Dermis blood vessel endothelial cell (primary cell): ENCODE data around the gene PLLP. TPM values are rescaled to one million over a fixed set of nuclear protein-coding genes. Genes with fewer than 3 reads are reported as not detected.
"Not testable (repeated sequence)": the region's sequence is repeated elsewhere in the genome, so short reads cannot be mapped to it uniquely, and the experiment has no call there.

ENCODE experiments used
- DNase-seq: peaks from one replicate; pipeline ENCODE4 v3.0.0; 2010
- total RNA-seq: library from RNA; depleted of rRNA; stranded (reverse); fragments of >200 nt; gene quantifications from 2 replicates; pipeline ENCODE4 v1.2.3, GENCODE V29; 2014

PLLP gene
- total RNA-seq, 1 donor from 2014 or later = 13.8 TPM

DNA sequence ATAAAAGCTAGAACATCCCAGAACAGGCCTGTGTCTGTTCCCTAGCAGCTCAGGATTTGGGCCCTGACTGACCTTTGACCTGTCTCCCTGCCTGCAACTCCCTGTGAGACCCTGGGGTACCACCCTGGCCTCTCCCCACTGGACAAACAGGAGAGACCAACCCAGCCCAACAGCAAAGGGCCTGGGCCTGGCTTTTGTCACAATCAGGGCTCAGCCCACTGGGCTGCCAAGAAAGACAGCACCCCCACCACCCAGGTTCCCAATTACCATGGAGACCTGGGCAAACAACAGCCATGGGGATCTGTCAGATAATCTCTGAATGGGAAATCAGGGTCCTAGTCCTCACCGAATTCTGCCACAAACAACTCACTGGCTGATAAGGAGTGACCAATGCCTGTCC is 11.1 kb downstream of the PLLP start:
- DNase-seq = no peak

DNA sequence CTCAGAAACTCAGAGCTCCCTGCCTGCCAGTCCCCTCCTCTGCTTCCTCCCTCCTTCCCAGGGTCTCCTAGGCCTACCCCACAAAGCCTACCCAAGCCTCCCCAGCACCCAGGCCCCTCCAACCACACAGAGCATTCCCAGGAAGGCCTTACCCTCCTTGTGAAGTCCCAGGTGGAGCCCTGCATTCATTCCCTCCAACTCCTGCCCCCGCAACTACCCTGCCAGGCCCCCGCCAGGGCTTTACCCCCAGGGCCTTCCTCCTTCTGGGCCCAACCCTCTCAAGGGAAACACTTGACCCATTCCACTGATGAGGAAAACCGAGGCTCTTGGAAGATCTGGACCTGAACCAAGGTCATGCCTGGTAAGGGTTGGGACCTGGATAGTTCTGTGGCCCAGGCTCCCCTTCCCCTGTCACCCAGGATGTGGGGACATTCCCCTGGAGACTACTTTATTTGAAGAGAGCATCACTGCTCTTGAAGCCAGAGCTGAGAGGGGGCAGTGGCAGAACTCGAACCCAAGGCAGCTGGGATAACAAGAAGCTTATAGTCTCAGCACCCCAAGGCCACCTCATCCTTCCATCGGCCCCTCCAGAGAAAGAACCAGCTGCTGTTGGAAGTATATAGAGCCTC is 12.5 kb downstream of the PLLP start:
- DNase-seq = no peak

DNA sequence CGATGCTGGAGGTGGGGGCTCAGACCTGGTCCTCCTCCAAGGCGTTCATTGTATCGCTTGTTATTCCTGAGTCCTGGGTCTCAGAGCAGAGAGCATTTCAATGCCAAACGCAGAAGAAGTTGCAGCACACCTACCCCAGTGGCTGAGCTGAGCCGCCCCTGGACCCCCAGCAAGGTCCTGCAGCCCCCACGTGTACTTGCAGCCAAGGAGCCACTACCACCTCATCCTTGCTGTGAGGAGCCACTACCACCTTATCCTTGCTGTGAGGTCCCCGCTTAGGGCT is 13.5 kb downstream of the PLLP start:
- DNase-seq = no peak

DNA sequence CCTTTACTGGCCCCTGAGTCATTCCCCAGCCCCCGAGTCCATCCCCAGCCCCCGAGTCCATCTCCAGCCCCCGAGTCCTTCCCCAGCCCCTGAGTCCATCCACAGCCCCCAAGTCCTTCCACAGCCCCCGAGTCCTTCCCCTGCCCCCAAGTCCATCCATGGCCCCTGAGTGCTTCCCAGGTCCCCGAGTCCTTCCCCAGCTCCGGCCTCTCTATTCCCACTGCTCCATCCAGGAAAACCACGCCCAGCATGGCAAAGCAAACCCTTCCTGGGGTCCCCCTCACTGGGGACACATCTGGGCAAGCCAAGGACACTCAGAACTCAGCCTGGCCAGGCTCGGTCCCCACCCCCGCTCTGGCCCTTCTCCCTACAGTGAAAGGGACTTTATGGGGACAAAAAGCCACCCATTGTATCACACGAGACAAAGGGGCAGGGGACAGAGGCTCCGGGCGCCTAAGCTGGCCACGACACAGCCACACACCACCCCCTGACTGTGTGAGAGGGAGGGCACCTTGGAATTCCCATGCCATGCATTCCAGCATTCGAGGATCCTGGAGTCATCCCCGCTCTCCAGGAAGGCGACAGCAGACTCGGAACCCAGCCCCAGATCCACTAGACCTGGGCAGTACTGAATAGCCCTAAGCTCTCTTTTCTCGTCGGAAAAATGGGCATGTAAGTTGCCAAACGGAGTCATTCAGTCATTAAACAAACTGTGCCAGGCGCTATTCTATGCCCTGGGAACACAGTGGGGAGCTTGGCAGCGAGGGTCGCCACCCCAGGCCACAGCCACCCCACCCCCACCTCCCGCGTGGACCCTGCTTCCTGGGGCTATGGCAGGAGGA is 14.0 kb downstream of the PLLP start:
- no peak for DNase-seq

DNA sequence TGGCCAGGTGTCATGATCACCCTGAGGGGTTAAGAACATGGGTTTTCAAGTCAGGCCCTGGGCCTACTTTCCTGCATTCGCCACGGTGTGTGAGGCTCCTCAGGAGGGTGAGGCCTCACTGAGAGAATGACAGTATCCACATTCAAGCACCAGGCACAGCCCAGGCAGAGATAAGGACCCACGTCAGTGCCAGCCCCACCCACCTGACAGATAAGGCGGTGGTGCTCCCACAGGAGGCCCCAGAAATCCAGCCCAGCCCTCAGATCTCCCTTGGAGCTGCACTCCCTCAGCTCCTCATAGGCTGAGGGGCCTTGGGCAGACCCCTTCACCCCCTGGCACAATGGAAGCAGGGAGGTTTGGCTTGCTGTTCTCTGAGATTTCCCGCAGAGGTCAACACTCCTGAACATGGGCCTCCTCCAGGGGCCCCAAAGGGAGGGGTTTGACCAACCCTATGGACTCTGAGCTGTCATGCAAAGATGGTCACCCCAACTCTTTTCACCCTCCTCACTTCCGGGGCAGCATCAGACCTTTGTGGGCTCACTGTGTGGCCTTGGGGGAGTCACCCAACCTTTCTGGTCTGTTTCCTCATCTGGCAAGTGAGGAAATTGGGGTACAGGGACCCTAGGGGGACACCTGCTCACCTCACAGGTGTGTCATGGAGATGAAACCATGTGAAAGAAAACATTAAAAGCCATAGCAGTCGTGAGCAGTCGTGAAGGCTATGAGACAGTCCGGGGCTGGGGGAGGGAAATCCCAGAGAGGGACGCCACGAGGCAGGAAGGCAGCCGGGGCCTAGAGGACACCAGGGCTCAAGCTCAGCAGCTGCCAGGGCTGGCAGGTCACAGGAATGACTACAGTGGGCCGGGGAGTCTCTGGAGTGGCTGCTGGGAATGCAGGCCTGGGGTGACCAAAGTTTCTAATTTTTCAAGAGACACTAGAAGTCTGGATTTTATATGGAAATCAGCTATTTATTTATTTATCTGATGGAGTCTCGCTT is 15.4 kb downstream of the PLLP start:
- DNase-seq = no peak

DNA sequence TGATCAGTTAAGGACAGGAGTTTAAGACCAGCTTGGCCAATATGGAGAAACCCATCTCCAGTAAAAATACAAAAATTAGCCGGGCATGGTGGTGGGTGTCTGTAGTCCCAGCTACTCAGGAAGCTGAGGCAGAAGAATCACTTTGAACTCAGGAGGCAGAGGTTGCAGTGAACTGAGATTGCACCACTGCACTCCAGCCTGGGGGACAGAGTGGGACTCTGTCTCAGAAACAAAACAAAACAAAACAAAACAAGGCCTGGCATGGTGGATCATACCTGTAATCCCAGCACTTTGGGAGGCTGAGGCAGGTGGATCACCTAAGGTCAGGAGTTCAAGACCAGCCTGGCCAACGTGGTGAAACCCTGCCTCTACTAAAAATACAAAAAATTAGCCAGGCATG is 17.1 kb downstream of the PLLP start:
- DNase-seq = not testable (repeated sequence)

DNA sequence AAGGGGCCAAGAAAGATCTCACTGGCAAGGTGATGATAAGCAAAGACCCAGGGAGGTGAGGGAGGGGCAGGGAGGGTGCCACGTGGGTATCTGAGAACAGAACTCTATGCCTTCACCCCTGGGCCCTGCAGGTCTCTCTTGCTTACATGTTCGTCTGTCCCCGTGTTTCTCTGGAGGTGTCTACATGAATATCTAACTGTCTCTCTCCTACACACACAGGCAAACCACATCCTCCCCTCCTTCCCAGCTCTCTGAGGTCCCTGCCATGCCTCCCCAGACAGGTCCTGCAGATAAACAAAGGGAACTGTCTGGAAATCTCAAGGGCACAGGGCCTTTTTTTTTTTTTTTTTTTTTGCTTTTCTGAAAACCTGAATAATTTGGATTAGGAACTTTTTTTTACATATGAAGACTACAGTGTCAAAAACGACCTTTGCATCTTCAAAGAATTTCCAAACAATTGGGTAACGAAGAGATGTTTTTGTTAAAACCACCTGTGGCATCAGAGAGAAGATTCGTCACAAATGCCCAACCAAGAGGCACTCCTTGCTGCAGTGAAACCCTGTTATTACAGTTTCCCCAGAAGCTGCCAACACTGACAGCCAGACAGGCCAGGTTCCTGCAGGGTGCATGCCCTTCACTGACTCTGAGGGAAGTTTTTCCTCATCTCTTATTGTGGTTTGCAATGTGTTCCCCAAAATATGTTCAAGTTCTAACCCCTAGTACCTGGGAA is 17.8 kb downstream of the PLLP start:
- no peak for DNase-seq

DNA sequence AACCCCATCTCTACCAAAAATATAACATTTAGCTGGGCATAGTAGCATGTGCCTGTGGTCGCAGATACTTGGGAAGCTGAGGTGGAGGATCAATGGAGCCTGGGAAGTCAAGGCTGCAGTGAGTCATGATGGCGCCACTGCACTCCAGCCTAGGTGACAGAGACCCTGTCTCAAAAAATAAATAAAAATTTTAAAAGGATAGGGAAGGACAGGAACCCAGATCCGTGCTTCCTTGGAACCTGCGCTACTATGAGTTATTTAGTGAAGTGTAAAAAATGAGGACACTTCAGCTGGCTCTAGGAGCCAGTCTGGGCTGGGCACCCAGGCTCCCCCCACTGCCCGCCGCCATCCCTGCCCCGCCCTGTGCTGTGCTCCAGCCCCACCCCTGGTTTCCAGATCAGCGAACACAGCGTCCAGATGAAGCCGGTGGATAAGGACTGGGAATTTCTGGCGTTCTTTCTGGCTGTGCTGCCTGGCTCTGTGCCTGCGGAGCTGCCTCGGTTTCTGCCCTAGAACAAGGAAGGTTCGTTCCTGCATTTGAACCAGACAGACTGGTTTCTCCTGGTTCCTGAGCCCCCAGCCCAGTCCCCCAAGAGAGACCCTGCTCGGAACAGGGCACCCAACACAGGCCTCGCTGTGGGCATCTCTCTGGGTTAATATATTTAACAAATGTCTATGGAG is 18.5 kb downstream of the PLLP start:
- DNase-seq = peak; percentile 83

DNA sequence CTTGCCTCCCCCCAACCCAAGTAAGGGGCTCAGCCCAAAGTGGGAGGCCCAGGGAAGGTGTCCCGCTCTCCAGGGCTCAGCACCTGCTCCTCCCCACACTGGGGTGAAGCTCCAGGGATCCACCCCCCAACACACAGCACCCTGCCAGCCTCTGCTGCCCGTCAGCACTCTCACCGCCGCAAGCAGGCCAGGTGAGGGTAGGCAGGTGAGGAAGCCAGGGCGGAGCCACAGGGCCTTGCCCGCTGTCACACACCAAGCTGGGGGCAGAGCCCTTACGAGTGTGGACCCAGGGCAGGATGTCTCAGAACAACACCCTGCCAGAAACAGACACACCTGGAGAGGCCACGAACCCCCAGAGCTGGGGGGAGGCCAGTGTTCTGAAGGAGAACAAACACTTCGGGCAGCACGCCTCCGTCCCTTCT is 19.5 kb downstream of the PLLP start:
- no peak for DNase-seq

DNA sequence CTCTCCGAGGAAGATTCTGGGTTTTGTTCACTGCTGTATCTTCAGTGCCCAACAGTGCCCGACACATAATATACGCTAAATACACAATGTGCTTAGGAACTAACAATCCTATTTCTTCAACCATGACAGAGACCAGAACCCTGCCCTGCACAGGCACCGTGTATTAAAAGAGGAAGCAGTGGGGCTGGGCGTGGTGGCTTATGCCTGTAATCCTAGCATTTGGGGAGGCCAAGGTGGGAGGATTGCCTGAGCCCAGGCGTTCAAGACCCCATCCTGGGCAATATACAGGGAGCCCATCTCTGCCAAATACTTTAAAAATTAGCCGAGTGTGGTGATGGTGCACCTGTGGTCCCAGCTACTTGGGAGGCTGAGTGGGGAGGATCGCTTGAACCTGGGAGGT is 20.1 kb downstream of the PLLP start:
- no peak for DNase-seq

DNA sequence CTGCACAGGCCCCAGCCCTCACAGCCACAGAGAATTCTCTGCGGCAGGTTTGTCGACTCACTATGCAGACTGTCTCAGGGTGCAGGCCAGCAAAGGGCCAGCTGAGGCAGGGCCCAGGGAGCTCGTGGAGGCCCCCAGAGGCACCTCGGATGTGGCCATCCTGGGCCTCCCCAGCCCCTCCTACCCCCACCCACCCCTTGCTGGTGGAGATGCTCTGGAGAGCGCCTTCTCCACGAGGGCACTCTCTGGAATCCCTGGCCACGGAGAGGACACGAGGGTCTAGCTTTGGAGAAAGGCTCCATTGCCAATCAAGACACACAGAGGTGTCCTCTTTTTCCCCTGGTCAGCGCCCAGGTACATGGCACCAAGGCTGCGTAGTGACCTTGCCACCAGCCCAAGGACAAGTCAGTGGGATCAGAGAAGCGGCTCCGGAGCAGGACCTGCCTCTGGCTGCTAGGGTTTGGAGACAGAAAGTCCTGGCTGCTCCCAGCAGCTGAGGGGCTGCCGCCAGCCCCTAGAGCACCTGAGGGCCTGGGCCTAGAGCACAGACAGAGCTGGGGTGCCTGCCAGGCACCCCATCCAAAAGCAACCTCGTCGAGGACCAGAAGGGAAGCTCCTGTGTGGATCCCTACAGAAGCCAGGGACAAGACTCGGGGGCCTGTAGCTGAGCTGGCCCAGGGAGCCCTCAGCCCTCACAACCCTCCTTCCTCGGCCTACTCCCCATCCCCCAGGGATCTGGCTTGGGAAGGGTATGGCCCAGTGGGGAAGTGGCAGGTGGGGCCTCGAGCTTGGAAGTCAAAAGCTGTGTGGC is 20.7 kb downstream of the PLLP start:
- DNase-seq = no peak

DNA sequence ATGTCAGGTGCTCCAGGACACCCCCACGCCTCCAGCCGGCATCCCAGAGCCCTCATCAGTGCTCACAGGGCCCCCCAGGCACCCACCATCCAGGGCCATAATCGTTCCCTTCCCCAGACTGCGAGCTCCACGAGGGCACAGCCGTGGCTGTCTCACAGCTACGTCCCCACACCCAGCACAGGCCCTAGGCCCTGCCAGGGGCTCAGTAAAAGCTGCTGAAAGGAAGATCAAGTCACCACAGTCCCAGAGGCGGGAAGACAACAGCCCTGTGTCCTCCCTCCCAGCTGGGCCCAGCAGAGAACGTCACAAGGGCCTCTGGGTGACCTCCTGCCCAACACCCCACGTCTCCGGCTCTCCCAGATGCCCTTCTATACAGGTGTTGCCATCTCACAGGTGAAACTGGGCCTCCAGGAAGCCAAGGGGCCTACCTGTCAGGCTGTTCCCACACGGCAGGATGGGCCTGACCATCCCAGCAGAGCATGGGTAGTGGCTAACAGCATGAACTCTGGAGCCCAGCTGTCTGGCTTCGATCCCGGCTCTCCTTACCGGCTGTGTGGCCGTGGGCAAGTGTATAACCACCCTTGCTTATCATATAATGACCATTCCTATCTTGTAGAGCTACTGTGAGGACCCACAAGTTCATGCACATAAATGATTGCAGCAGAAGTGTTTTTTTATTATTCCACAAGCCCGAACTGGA is 21.5 kb downstream of the PLLP start:
- DNase-seq = no peak

DNA sequence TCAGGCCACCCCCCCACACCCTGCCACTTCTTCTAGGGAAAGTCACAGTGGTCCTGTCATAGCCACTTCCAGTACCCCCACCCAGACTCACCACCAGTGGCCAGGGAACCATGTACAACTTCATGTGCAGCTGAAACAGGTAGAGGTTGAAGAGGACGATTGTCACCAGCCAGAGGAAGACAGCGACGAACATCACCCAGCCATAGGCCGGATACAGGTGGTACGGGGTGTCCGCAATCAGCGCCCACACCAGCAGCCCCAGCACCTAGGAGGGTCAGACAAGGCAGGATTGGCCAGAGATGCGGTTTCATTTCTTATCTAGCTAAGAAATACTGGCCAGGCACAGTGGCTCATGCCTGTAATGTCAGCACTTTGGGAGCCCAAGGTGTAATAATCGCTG is 22.7 kb downstream of the PLLP start:
- no peak for DNase-seq

DNA sequence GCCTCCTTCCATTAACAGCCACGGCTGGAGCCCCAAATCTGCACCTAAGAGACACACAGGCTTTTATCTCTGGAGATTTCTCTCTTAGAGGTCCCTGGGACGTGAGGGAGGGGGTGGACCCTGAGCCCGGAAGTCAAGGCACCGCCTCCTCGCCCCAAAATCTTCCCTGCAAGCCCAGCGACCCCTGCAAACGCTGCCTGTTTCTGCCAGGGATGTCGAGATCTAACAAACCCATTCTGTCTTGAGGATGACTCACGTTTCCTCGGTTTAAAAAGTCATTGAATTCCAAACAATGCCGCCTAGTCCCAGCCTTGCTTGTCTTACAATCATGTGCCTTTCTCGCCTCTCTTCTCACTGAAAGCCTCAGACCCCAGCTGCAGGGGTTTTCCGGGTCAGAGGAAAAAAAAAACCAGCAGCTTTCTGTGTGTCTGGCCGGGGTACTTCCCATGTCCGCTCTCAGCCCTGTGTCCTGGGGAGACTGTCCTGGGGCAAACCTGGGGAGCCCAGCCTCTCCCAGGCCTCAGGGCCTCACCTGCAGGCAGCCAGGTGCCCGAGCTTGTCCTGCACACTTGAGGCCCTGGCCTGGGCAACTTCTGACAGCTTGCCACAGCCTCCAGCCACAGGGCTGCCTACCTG is 24.1 kb downstream of the PLLP start:
- peak; percentile 98 for DNase-seq

DNA sequence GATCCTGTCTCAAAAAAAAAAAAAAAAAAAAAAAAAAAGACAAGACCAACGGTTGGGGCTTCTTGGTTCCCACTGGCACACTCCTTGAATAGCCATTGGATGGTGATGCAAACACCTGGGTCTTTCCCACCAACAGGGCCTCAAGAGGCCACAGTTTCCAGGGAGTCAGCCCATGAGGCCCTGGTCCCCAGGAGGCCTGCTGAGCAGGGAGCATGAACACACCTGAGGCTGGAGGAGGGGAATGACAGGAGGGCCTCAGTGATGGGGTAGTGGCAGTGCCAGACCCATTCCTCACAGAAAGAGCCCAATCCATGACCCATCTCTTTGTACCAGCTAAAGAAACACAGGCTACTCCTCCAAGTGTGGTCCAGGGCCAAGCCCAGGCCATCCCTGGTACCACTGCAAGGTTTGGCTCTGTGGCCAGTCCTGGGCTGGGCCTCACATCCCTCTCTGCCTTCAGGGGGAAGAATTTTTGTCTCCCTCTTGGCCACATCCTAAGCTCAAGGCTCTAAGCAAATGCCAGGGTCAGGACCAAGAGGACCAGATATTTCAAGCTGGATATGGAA is 25.5 kb downstream of the PLLP start:
- no peak for DNase-seq

DNA sequence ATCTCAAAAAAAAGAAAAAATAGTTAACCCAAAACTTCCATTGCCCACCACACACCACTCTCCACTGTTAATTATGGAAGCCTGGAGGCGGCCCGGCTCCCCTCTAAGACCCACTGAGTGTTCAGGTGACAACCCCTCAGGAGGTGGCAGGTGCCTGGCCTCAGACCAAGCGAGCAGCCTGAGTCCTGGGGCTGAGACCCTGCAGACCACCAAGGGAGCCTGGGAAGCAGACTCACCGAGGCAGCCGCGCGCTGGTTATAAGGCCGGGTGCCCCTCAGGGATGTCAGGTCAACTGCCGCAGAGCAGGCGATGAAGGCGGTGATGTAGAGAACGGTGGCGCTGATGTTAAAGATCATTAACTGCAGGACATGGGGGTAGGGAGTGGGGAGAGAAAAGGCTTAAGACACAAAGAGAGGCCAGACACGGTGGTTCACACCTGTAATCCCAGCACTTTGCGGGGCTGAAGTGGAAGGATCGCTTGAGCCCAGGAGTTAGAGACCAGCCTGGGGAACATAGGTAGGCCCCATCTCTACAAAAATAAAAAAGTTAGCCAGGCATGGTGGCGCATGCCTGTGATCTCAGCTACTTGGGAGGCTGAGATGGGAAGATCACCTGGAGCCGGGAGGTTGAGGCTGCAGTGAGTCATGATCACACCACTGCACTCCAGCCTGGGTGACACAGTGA is 26.1 kb downstream of the PLLP start:
- no peak for DNase-seq

DNA sequence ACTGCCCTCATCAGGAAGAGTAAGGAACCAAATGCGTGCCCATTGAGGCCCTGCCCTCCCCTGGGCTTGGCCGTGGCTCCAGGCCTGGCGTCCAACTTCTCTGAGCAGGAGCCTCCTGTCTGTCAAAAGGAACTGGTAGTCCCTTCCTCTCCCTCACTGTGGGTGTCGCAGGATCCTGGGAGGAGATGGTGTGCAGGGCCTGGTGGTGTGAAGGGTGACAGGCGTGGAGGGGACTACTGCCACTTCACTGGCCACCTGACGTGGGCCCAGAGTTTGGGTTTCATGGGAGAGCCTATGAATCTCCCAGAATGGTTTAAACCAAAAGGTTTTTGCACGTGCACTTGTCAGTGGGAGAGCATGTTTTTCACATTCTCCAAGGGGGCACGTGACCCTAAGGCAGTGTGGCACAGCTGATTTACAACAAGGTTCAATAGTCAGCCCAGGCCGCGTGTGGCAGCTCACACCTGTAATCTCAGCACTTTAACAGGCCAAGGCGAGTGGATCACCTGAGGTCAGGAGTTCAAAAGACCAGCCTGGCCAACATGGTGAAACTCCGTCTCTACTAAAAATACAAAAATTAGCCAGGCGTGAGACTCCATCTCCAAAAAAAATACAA is 26.9 kb downstream of the PLLP start:
- no peak for DNase-seq

DNA sequence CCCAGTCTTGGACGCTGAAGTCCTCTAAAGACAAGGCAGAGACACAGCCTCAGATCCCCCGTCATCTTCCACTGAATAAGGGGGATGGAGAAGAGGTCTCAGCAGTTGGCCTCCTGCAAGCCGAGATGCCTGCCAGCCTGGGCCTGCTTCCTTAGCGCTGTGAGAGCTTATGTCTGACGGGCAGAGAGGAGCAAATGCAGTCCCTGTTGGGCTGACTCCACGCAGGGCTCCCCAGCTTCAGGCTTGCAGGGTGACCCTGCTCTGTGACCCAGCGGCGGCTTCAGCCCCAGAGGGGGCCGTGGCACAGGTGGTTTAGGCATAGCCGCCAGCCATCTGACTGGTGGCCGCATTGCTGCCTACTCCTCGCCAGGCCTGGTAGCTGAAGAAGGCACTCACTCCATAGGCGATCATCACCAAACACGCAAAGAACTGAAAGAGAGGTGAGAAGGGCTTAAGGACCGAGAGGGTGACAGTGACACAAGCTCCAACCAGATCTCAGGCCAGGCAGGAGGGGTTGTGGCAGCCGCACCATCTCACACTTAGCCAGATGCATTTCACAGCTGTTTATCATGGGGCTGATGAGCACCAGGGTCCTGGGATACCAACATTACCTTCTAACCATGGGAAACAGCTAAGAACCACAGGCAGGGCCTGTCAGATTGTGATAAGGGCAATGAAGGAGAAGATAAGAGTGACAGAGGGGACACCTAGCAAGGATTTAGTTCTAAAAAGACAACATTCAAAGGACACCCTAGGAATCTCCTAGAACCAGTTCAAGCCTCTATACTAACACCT is 27.7 kb downstream of the PLLP start:
- no peak for DNase-seq
